A549 (cell line): ENCODE measurements around the gene SLCO2B1.

Experiments used
- BHLHE40 ChIP-seq: IDR thresholded peaks from 2 replicates; pipeline ENCODE4 v1.6.1; 2012; ENCODE audit warnings: low read depth, low read length, inconsistent platforms
- CHD2 ChIP-seq: fragments of 150-350 bp; IDR thresholded peaks from 2 replicates; pipeline ENCODE4 v1.6.1; 2014; ENCODE audit warnings: low read length; ENCODE audit not compliant: partially characterized antibody
- JUN ChIP-seq, 2 experiments: fragments of >200 bp; sonication (Bioruptor Twin); formaldehyde crosslinking; IDR thresholded peaks; 2 replicates in 1 of 2; 3 replicates in 1 of 2; pipeline ENCODE4 v1.6.1; 2016 to 2017
- KDM5A ChIP-seq: fragments of 200-600 bp; sonication (generic); IDR thresholded peaks from 2 replicates; pipeline ENCODE4 v1.6.1; 2016; ENCODE audit warnings: antibody characterized with exemption, mild to moderate bottlenecking
- PBX3 ChIP-seq: IDR thresholded peaks from 2 replicates; pipeline ENCODE4 v1.6.1; 2012
- POLR2A ChIP-seq: IDR thresholded peaks from 2 replicates; pipeline ENCODE4 v1.6.1; 2012; ENCODE audit warnings: mild to moderate bottlenecking, low read length
- RAD21 ChIP-seq, 2 experiments: fragments of >200 bp in 1 of 2; sonication (Bioruptor Twin) in 1 of 2; formaldehyde crosslinking in 1 of 2; IDR thresholded peaks in 1 of 2; conservative IDR thresholded peaks in 1 of 2; 2 replicates in 1 of 2; 3 replicates in 1 of 2; pipeline ENCODE4 v1.6.1; 2012 to 2018; ENCODE audit warnings: inconsistent platforms in 1 of 2
- RARB ChIP-seq: fragments of 250-450 bp; sonication (Bioruptor Pico); IDR thresholded peaks from 2 replicates; pipeline ENCODE4 v1.8.0; 2021; ENCODE audit warnings: mild to moderate bottlenecking, moderate library complexity
- RFX5 ChIP-seq: fragments of 450-650 bp; IDR thresholded peaks from 2 replicates; pipeline ENCODE4 v1.7.1; 2014; ENCODE audit warnings: antibody characterized with exemption, mild to moderate bottlenecking, moderate library complexity
- SMC3 ChIP-seq: fragments of >200 bp; sonication (Bioruptor Twin); formaldehyde crosslinking; IDR thresholded peaks from 3 replicates; pipeline ENCODE4 v1.6.1; 2018; ENCODE audit warnings: inconsistent platforms
- TF ChIP-seq, protein P1 (sequence below): fragments of >200 bp; sonication (Bioruptor Twin); formaldehyde crosslinking; IDR thresholded peaks from 3 replicates; pipeline ENCODE4 v1.5.1; 2016
- TF ChIP-seq, protein P2 (sequence below): fragments of 150-350 bp; IDR thresholded peaks from 2 replicates; pipeline ENCODE4 v1.6.1; 2014; ENCODE audit warnings: low read depth, mild to moderate bottlenecking, low read length
- TF ChIP-seq, protein P3 (sequence below): fragments of 250-450 bp; sonication (Bioruptor Pico); IDR thresholded peaks from 2 replicates; pipeline ENCODE4 v1.5.0; 2021; ENCODE audit warnings: mild to moderate bottlenecking, moderate library complexity, borderline replicate concordance
- TF ChIP-seq, protein P4 (sequence below): IDR thresholded peaks from 2 replicates; pipeline ENCODE4 v1.6.1; 2012

DNA sequence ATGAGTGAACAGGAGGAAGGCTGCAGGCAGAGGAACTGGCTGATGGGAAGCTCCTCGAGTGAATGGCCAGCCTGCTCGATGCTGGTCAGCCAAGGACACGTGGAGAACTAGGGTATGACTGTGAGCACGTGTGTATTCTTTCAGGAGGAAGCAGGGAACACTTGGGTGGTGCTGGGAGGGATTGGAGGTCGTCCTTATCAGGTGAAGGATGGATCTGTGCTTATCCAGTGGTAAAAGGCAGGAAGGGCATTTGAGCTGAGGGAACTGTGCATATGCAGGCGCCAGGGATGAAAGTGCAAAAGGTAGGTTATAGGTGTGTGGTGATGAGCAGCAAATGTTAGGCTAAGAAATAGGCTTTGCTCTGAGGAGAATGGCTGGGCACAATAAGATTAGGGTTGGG, 9.7 kb upstream of the SLCO2B1 start:
- TF ChIP-seq SMC3: no peak
- TF ChIP-seq RFX5: no peak
- TF ChIP-seq JUN (IDR thresholded peaks at IDR 0.05): no peak
- no peak for TF ChIP-seq BHLHE40
- TF ChIP-seq, protein P1, sequence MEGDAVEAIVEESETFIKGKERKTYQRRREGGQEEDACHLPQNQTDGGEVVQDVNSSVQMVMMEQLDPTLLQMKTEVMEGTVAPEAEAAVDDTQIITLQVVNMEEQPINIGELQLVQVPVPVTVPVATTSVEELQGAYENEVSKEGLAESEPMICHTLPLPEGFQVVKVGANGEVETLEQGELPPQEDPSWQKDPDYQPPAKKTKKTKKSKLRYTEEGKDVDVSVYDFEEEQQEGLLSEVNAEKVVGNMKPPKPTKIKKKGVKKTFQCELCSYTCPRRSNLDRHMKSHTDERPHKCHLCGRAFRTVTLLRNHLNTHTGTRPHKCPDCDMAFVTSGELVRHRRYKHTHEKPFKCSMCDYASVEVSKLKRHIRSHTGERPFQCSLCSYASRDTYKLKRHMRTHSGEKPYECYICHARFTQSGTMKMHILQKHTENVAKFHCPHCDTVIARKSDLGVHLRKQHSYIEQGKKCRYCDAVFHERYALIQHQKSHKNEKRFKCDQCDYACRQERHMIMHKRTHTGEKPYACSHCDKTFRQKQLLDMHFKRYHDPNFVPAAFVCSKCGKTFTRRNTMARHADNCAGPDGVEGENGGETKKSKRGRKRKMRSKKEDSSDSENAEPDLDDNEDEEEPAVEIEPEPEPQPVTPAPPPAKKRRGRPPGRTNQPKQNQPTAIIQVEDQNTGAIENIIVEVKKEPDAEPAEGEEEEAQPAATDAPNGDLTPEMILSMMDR: no peak
- TF ChIP-seq, protein P2, sequence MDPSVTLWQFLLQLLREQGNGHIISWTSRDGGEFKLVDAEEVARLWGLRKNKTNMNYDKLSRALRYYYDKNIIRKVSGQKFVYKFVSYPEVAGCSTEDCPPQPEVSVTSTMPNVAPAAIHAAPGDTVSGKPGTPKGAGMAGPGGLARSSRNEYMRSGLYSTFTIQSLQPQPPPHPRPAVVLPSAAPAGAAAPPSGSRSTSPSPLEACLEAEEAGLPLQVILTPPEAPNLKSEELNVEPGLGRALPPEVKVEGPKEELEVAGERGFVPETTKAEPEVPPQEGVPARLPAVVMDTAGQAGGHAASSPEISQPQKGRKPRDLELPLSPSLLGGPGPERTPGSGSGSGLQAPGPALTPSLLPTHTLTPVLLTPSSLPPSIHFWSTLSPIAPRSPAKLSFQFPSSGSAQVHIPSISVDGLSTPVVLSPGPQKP: no peak
- no peak for TF ChIP-seq PBX3
- TF ChIP-seq, protein P3, sequence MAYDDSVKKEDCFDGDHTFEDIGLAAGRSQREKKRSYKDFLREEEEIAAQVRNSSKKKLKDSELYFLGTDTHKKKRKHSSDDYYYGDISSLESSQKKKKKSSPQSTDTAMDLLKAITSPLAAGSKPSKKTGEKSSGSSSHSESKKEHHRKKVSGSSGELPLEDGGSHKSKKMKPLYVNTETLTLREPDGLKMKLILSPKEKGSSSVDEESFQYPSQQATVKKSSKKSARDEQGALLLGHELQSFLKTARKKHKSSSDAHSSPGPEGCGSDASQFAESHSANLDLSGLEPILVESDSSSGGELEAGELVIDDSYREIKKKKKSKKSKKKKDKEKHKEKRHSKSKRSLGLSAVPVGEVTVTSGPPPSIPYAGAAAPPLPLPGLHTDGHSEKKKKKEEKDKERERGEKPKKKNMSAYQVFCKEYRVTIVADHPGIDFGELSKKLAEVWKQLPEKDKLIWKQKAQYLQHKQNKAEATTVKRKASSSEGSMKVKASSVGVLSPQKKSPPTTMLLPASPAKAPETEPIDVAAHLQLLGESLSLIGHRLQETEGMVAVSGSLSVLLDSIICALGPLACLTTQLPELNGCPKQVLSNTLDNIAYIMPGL (CRISPR knock-in tag): no peak
- TF ChIP-seq POLR2A: no peak
- TF ChIP-seq RARB (CRISPR knock-in tag): no peak
- no peak for TF ChIP-seq RAD21 (conservative IDR thresholded peaks at IDR 0.05 in 1 of 2, IDR thresholded peaks at IDR 0.05 in 1 of 2)
- no peak for TF ChIP-seq CHD2
- TF ChIP-seq, protein P4, sequence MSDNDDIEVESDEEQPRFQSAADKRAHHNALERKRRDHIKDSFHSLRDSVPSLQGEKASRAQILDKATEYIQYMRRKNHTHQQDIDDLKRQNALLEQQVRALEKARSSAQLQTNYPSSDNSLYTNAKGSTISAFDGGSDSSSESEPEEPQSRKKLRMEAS: no peak
- no peak for TF ChIP-seq KDM5A
